Endothelial cell of umbilical vein (primary cell): Measurements from ENCODE around the gene THSD7A. TPM values are rescaled to one million over a fixed set of nuclear protein-coding genes. Genes with fewer than 3 reads are reported as not detected.

Experiments
- BruUV-seq: library from RNA; stranded (reverse); fragments of 400-500 nt; replicated peaks from 2 replicates; lab custom pipeline; 2021; lab: Mats Ljungman, UMichigan
- CTCF ChIA-PET: fragments of 300-600, 350-600 bp; sonication (Branson Sonifier 250); formaldehyde crosslinking; loops from one replicate; lab custom pipeline; 2021; ENCODE audit warnings: antibody characterized with exemption, inconsistent platforms; lab: Charles Lee
- POLR2A ChIA-PET: fragments of 300-600, 350-600 bp; sonication (Branson Sonifier 250); formaldehyde crosslinking; loops from one replicate; lab custom pipeline; 2021; ENCODE audit warnings: antibody characterized with exemption, inconsistent platforms; lab: Charles Lee
- DNase-seq: peaks from one replicate; pipeline ENCODE4 v3.0.0-alpha.2; 2011; ENCODE audit warnings: low read depth, low spot score
- FAIRE-seq: peaks from 2 replicates; lab custom pipeline; 2011; peaks lifted over from hg19 to GRCh38; lab: Jason Lieb, UNC
- H2AFZ ChIP-seq: 2 replicates; pipeline ENCODE4 v1.6.0; 2012; ENCODE audit warnings: low read depth, low read length, control low read depth, inconsistent platforms
- H3K27ac ChIP-seq: 2 replicates; pipeline ENCODE4 v1.5.1; 2011; ENCODE audit warnings: low read depth, mild to moderate bottlenecking, control low read depth, low read length, moderate library complexity; ENCODE audit not compliant: insufficient read depth
- H3K27me3 ChIP-seq, 2 experiments: 2 replicates each; pipeline versions ENCODE4 v1.6.0 to v1.6.1; 2011; ENCODE audit warnings: low read length in 2 of 2, mixed read lengths in 1 of 2; ENCODE audit not compliant: control insufficient read depth in 2 of 2, insufficient read depth in 2 of 2
- H3K36me3 ChIP-seq, 2 experiments: 2 replicates in 1 of 2; 3 replicates in 1 of 2; pipeline ENCODE4 v1.5.1; 2011; ENCODE audit warnings: low read length in 2 of 2, mild to moderate bottlenecking in 1 of 2, moderate library complexity in 1 of 2; ENCODE audit not compliant: control insufficient read depth in 2 of 2, insufficient read depth in 2 of 2; ENCODE audit errors: extremely low read depth in 1 of 2
- H3K4me1 ChIP-seq: 3 replicates; pipeline ENCODE4 v1.5.1; 2011; ENCODE audit warnings: mild to moderate bottlenecking, low read length; ENCODE audit not compliant: control insufficient read depth, insufficient read depth; ENCODE audit errors: extremely low read depth
- H3K4me2 ChIP-seq: 2 replicates; pipeline ENCODE4 v1.6.1; 2011; ENCODE audit warnings: low read length, control low read depth, mixed read lengths; ENCODE audit not compliant: insufficient read depth
- H3K4me3 ChIP-seq, 3 experiments: fragments of 200-600 bp in 1 of 3; sonication (generic), shearing (Covaris generic) in 1 of 3; replicated peaks in 1 of 3; 2 replicates each; pipeline ENCODE4 v1.5.1; 2011 to 2016; ENCODE audit warnings: control low read depth in 3 of 3, low read length in 3 of 3, mild to moderate bottlenecking in 2 of 3, inconsistent platforms in 1 of 3, low read depth in 1 of 3, moderate library complexity in 1 of 3; ENCODE audit not compliant: insufficient read depth in 1 of 3
- H3K79me2 ChIP-seq: 2 replicates; pipeline ENCODE4 v1.6.0; 2012; ENCODE audit warnings: low read length, inconsistent platforms; ENCODE audit not compliant: control insufficient read depth, insufficient read depth
- H3K9ac ChIP-seq: replicated peaks from 2 replicates; pipeline ENCODE3; 2011; ENCODE audit warnings: low read length, control low read depth; ENCODE audit not compliant: insufficient read depth; ENCODE audit errors: extremely low read depth
- H3K9me1 ChIP-seq: replicated peaks from 3 replicates; pipeline ENCODE4 v1.6.0; 2011; ENCODE audit warnings: mild to moderate bottlenecking, low read length; ENCODE audit not compliant: control insufficient read depth, insufficient read depth; ENCODE audit errors: extremely low read depth
- H3K9me3 ChIP-seq: replicated peaks from 2 replicates; pipeline ENCODE4 v1.5.1; 2012; ENCODE audit warnings: low read length, inconsistent platforms; ENCODE audit not compliant: control insufficient read depth, insufficient read depth
- H4K20me1 ChIP-seq: replicated peaks from 2 replicates; pipeline ENCODE3; 2011; ENCODE audit warnings: mild to moderate bottlenecking, low read length; ENCODE audit not compliant: control insufficient read depth, insufficient read depth; ENCODE audit errors: extremely low read depth
- CTCF ChIP-seq, 2 donors: IDR thresholded peaks; 1 replicate in 1 of 2; 2 replicates in 1 of 2; pipeline ENCODE4 v1.5.1; 2011; ENCODE audit warnings: low read length in 2 of 2, mild to moderate bottlenecking in 2 of 2, moderate library complexity in 2 of 2, control low read depth in 1 of 2, inconsistent platforms in 1 of 2, low read depth in 1 of 2; ENCODE audit not compliant: insufficient read depth in 1 of 2; ENCODE audit errors: extremely low read depth in 1 of 2
- EZH2 ChIP-seq: IDR thresholded peaks from 2 replicates; pipeline ENCODE4 v1.6.1; 2012; ENCODE audit warnings: borderline replicate concordance, low read depth, mild to moderate bottlenecking, moderate library complexity, low read length, inconsistent platforms; ENCODE audit not compliant: severe bottlenecking
- FOS ChIP-seq: IDR thresholded peaks from 2 replicates; pipeline ENCODE4 v1.6.1; 2011; ENCODE audit warnings: mild to moderate bottlenecking, low read length, moderate library complexity, borderline replicate concordance; ENCODE audit not compliant: insufficient read depth
- GATA2 ChIP-seq: IDR thresholded peaks from 2 replicates; pipeline ENCODE4 v1.7.0; 2011; ENCODE audit warnings: low read depth, mild to moderate bottlenecking, moderate library complexity, mixed read lengths, low read length; ENCODE audit not compliant: insufficient read length, insufficient read depth
- JUN ChIP-seq: IDR thresholded peaks from 2 replicates; pipeline ENCODE4 v1.6.1; 2011; ENCODE audit warnings: borderline replicate concordance, low read depth; ENCODE audit not compliant: insufficient read length, insufficient read depth
- MAX ChIP-seq: IDR thresholded peaks from 2 replicates; pipeline ENCODE4 v1.6.1; 2011; ENCODE audit not compliant: insufficient read depth, insufficient read length
- MYC ChIP-seq: IDR thresholded peaks from one replicate; pipeline ENCODE4 v1.6.1; 2011; ENCODE audit warnings: mild to moderate bottlenecking, low read depth, low read length
- POLR2A ChIP-seq: IDR thresholded peaks from 2 replicates; pipeline ENCODE4 v1.6.1; 2012; ENCODE audit warnings: low read depth, mild to moderate bottlenecking, control low read depth, low read length
- POLR2AphosphoS5 ChIP-seq: IDR thresholded peaks from 2 replicates; pipeline ENCODE4 v1.6.1; 2012; ENCODE audit warnings: low read depth, mild to moderate bottlenecking, control low read depth, low read length, moderate library complexity; ENCODE audit not compliant: insufficient read depth
- dilution Hi-C: fragments of 300-500 bp; cut with MboI; formaldehyde crosslinking; loops from one replicate; pipeline ENCODE4 v1.15.0; 2019; ENCODE audit warnings: low sequenced_read_pairs; ENCODE audit not compliant: extremely low pct_ligation_motif_present
- intact Hi-C: fragments of 100-400 bp; cut with micrococcal nuclease; formaldehyde crosslinking; loops from one replicate; pipeline ENCODE4 v1.10.0; 2022
- polyA plus RNA-seq, 4 experiments: library from polyadenylated mRNA; depleted of rRNA in 3 of 4; stranded (reverse) in 3 of 4; unstranded in 1 of 4; fragments of >200 nt; gene quantifications; 2 replicates each; pipeline versions ENCODE4 v1.2.1 to v1.2.3, GENCODE V29; 2011 to 2012; ENCODE audit warnings: missing spikeins in 1 of 4
- total RNA-seq: library from RNA; stranded (reverse); gene quantifications from 2 replicates; pipeline ENCODE4 v1.2.3, GENCODE V29; 2021

The THSD7A gene
- total and polyA plus RNA-seq, 2 donors (not counting 3 experiments of a cell fraction or from before 2014, with no cell fraction given) = 3.3 to 12.7 TPM

- intact Hi-C loops (loop anchor here (5.0 kb wide), 1 partner anchor 953 kb away; no protein-coding TSS in a partner anchor), dilution Hi-C loops (no loop called here)
- ChIA-PET POLR2A (no interaction called here), CTCF (no interaction called here)
- Histone ChIP-seq H3K9me1 (no peaks in the 10 kb centered on the region), H3K4me3 (no peak overlapping the region), H3K9me3 (no peaks in the 10 kb centered on the region), H3K9ac (no peak overlapping the region), H4K20me1 (no peaks in the 10 kb centered on the region), H2AFZ (no peak overlapping the region), H3K4me2 (no peak overlapping the region), H3K27ac (no peak overlapping the region), H3K79me2 (no peaks in the 10 kb centered on the region), H3K4me1 (no peaks in the 10 kb centered on the region), H3K27me3 (no peaks in the 10 kb centered on the region), H3K36me3 (no peaks in the 10 kb centered on the region)
- DNase-seq = no peak
- no peak for TF ChIP-seq JUN
- TF ChIP-seq MYC = no peak
- TF ChIP-seq GATA2 = no peak
- no peak for TF ChIP-seq POLR2AphosphoS5
- TF ChIP-seq MAX = no peak
- BruUV-seq = no TSS peak
- no peak for FAIRE-seq
Observed at GRCh38 chr7:11434366-11434765, 397.6 kb downstream of the THSD7A start.

GRCh38 chr7:11430841-11431240 lies 401.2 kb downstream of the THSD7A start:
- POLR2A ChIA-PET = no interaction called here
- H3K27ac ChIP-seq = no peak overlapping the region
- no peaks in the 10 kb centered on the region for H3K9me1 ChIP-seq
- H3K4me2 ChIP-seq = no peak overlapping the region
- H3K4me1 ChIP-seq = peaks cover 5% of the 10 kb centered on the region
- intact Hi-C loops = loop anchor here (5.0 kb wide), 1 partner anchor 956 kb away; no protein-coding TSS in a partner anchor
- no peak for TF ChIP-seq MAX
- no peak for TF ChIP-seq EZH2
- no peak for TF ChIP-seq POLR2A
- no peak for TF ChIP-seq FOS
- TF ChIP-seq JUN = no peak
- no peak for TF ChIP-seq CTCF (IDR thresholded peaks at IDR 0.05; ENCODE audit: extremely low read depth in 1 of 2, insufficient read depth in 1 of 2, low read depth in 1 of 2, low read length in 2 of 2)
- TF ChIP-seq POLR2AphosphoS5 = no peak
- TF ChIP-seq GATA2 = no peak
- TF ChIP-seq MYC = no peak
- no peaks in the 10 kb centered on the region for H3K9me3 ChIP-seq
- BruUV-seq = no TSS peak
- DNase-seq (no peak), FAIRE-seq (no peak)
- H4K20me1 ChIP-seq = no peaks in the 10 kb centered on the region
- no peaks in the 10 kb centered on the region for H3K27me3 ChIP-seq
- dilution Hi-C loops = no loop called here
- CTCF ChIA-PET = interaction anchor here (0.9 kb wide), 1 partner anchor 400 kb away, joined by 5 read pairs; no protein-coding TSS in a partner anchor
- H2AFZ ChIP-seq = no peak overlapping the region
- H3K4me3 ChIP-seq = no peak overlapping the region
- H3K79me2 ChIP-seq = no peaks in the 10 kb centered on the region
- no peak overlapping the region for H3K9ac ChIP-seq
- no peaks in the 10 kb centered on the region for H3K36me3 ChIP-seq
